ENCODE data around the gene SAMSN1. TPM values are rescaled to one million over a fixed set of nuclear protein-coding genes. Genes with fewer than 3 reads are reported as not detected.

The SAMSN1 gene
- total RNA-seq, 4 donors from 2014 or later, result 1.1 to 6.1 (median 3.9) TPM

DNA sequence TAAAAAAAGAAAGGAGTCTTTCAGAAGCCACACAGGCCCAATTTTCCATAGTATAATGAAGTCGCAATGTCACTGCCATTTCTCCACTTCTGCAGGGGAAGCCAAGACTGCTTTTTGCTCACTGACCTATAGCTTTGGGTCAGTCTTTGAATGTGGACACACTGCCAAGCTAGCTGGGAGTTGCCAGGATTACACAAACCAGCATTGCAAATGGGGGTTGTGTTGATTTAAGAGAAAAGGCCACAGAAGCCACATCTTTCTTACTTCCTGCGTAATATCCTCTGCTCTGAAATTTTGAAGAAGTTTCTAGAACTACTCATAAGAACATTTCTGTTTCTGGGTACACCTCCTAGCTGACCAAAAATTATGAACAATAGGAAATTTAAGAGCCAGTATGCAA is 45.8 kb upstream of the SAMSN1 start:
- H3K9me3 ChIP-seq, result peaks cover 0 to 6% (median 0%) of the 10 kb centered on the region in 3 donors
- DNase-seq, result no peak
- H3K27ac ChIP-seq, result peak overlapping the region in 2 of 4 donors; percentile 62 to 64
- intact Hi-C loops (cut with DNase I), result no loop called here
- no peaks in the 10 kb centered on the region for H3K36me3 ChIP-seq
- H3K4me1 ChIP-seq, result peaks cover 0 to 19% (median 0%) of the 10 kb centered on the region in 3 donors
- 52 to 61% methylated on average over 2 of the region's 2 CpGs for WGBS, 2 donors
- no peaks in the 10 kb centered on the region for H3K27me3 ChIP-seq
- no peak overlapping the region for H3K4me3 ChIP-seq
- TF ChIP-seq, protein P1, sequence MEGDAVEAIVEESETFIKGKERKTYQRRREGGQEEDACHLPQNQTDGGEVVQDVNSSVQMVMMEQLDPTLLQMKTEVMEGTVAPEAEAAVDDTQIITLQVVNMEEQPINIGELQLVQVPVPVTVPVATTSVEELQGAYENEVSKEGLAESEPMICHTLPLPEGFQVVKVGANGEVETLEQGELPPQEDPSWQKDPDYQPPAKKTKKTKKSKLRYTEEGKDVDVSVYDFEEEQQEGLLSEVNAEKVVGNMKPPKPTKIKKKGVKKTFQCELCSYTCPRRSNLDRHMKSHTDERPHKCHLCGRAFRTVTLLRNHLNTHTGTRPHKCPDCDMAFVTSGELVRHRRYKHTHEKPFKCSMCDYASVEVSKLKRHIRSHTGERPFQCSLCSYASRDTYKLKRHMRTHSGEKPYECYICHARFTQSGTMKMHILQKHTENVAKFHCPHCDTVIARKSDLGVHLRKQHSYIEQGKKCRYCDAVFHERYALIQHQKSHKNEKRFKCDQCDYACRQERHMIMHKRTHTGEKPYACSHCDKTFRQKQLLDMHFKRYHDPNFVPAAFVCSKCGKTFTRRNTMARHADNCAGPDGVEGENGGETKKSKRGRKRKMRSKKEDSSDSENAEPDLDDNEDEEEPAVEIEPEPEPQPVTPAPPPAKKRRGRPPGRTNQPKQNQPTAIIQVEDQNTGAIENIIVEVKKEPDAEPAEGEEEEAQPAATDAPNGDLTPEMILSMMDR (IDR thresholded peaks at IDR 0.05), result no peak
- peak in 1 of 4 donors; percentile 9 for TF ChIP-seq POLR2A (IDR thresholded peaks at IDR 0.05)

DNA sequence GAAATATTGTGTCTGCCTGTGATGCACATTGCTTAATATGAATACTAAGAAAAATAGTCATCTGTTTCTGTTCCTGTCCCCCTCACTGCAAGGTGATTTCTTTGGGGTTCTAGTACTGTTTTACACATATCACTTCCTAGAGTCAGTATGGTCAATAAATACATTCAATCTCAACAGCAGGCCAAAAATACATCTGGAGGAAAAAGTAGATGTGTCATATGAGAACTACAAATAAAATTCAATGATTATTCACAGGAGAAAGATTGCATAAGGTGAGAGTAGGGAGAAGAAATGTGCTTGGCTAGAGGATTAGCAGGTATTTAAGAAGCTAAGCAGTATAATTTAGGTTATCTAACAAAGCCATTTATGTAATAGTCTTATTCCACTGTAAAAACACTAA is 45.3 kb upstream of the SAMSN1 start:
- peaks cover 0 to 19% (median 0%) of the 10 kb centered on the region in 3 donors for H3K4me1 ChIP-seq
- intact Hi-C loops (cut with DNase I), result no loop called here
- H3K36me3 ChIP-seq, result no peaks in the 10 kb centered on the region
- H3K27ac ChIP-seq, result peak overlapping the region in 2 of 4 donors; percentile 62 to 64
- H3K27me3 ChIP-seq, result no peaks in the 10 kb centered on the region
- H3K9me3 ChIP-seq, result peaks cover 0 to 2% (median 0%) of the 10 kb centered on the region in 3 donors
- TF ChIP-seq, protein P1 (IDR thresholded peaks at IDR 0.05), result no peak
- TF ChIP-seq POLR2A (IDR thresholded peaks at IDR 0.05), result no peak
- H3K4me3 ChIP-seq, result no peak overlapping the region
- no peak for DNase-seq

DNA sequence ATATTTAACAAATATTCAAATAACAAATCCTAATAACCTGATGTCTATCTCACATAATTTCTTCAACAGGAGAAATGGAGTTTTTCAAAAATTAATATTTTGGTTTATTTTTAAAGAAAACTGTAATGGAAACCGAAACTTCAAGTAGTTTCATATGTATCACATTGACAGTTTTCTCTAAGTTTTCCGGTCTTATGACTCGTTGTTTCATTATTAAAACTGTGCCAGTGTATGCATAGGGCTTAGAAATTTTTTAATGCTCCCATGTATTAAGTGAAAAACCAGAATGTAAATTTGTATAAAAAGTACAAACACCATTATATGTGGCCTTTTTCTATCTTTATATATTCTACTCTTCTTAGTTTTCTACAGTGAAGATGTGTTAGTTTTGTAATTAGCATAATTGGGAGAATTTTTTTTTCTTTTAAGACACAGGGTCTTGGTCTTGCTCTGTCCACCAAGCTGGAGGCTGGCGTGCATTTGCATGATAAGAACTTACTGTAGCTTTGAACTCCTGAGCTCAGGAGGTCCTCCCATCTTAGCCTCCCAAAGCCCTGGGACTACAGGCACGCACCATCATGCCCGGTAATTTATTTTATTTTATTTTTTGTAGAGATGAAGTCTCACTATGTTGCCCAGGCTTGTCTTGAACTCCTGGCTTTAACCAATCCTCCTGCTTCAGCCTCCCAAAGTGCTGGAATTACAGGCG is 43.9 kb upstream of the SAMSN1 start:
- Histone ChIP-seq H3K27ac (no peak overlapping the region), H3K4me3 (no peak overlapping the region), H3K4me1 (peaks cover 0 to 19% (median 0%) of the 10 kb centered on the region in 3 donors), H3K9me3 (no peaks in the 10 kb centered on the region), H3K27me3 (no peaks in the 10 kb centered on the region), H3K36me3 (no peaks in the 10 kb centered on the region)
- intact Hi-C loops (cut with DNase I), result no loop called here
- no peak for DNase-seq
- WGBS, 2 donors, result 55 to 58% methylated on average over 7 of the region's 7 CpGs
- no peak for TF ChIP-seq POLR2A (IDR thresholded peaks at IDR 0.05)
- TF ChIP-seq, protein P1 (IDR thresholded peaks at IDR 0.05), result no peak

DNA sequence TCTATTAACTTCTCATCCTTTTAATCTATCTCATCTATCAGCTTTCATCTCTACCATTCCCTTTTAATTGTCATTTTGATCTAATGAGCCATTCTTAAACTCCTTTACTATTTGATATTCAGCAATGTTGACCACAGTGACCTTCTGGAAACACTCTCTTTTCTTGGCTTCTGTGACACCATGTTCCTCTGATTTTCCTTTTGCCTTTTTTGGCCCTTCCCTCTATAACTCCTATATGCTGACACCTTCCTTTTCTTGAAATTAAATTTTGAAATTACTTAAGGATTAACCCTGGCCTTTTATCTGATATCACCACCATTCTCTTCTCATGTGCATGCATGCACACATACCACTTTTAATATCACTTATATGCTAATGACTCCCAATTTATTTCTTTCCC is 41.2 kb upstream of the SAMSN1 start:
- DNase-seq, result no peak
- Histone ChIP-seq H3K4me1 (peaks cover 0 to 14% (median 0%) of the 10 kb centered on the region in 3 donors), H3K27me3 (no peaks in the 10 kb centered on the region), H3K4me3 (no peak overlapping the region), H3K36me3 (no peaks in the 10 kb centered on the region), H3K9me3 (no peaks in the 10 kb centered on the region), H3K27ac (no peak overlapping the region)
- intact Hi-C loops (cut with DNase I), result no loop called here
- TF ChIP-seq, protein P1 (IDR thresholded peaks at IDR 0.05), result no peak
- TF ChIP-seq POLR2A (IDR thresholded peaks at IDR 0.05), result no peak

DNA sequence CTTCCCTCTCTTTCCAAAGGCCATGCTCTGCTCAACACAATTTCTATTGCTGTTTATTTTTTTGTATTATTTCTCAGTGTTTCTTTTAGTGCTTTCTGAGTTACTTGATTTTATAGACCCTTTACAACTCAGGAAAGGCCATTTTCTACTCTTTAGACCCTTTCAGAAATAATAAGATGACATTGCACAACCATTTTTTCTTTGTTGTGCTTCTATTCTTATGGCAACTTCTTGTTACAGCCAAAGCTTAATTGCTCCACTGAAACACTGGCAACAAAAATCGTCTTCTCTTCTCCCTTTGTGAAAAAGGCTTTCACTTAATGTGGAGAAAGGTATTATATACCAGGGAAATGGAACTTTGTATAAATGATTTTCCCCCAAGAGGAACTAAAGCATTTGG is 39.0 kb upstream of the SAMSN1 start:
- Histone ChIP-seq H3K36me3 (no peaks in the 10 kb centered on the region), H3K27ac (no peak overlapping the region), H3K27me3 (no peaks in the 10 kb centered on the region), H3K9me3 (no peaks in the 10 kb centered on the region), H3K4me3 (no peak overlapping the region), H3K4me1 (no peaks in the 10 kb centered on the region)
- intact Hi-C loops (cut with DNase I), result no loop called here
- TF ChIP-seq, protein P1 (IDR thresholded peaks at IDR 0.05), result no peak
- no peak for TF ChIP-seq POLR2A (IDR thresholded peaks at IDR 0.05)
- no peak for DNase-seq
- 6 to 33% methylated on average over 1 of the region's 1 CpG for WGBS, 2 donors

All from esophagus squamous epithelium (tissue), 5 donors.